Measurements from ENCODE around the gene AHR. TPM values are rescaled to one million over a fixed set of nuclear protein-coding genes. Genes with fewer than 3 reads are reported as not detected.

AHR gene
- total RNA-seq, 1 donor from 2014 or later = 149 TPM

DNA sequence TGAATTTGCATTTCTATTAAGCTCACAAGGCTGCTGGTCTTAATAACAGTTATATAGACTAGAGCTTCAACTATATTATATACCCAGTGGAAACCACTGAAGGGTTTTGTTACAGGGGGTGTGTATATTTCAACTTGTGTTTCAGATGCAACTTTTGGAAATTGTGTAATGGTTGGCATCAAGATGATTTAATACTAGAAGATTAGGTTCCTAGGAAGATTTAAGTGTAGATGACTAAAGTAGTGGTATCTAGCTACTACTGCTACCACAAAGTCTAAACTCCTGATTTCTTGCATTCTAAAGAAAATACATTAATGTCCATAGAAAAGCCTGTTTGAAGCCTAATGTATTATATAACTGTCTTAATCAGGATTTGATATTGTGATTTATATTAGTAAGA is 30.2 kb downstream of the AHR start:
- Histone ChIP-seq H3K36me3 (peaks cover 9 to 51% of the 10 kb centered on the region in 2 donors), H3K27me3 (no peaks in the 10 kb centered on the region), H3K4me3 (no peak overlapping the region), H3K4me1 (peaks cover 0 to 7% of the 10 kb centered on the region in 2 donors), H3K27ac (no peak overlapping the region), H3K9me3 (no peaks in the 10 kb centered on the region)
- intact Hi-C loops (cut with DNase I) = no loop called here
- TF ChIP-seq, protein P1, sequence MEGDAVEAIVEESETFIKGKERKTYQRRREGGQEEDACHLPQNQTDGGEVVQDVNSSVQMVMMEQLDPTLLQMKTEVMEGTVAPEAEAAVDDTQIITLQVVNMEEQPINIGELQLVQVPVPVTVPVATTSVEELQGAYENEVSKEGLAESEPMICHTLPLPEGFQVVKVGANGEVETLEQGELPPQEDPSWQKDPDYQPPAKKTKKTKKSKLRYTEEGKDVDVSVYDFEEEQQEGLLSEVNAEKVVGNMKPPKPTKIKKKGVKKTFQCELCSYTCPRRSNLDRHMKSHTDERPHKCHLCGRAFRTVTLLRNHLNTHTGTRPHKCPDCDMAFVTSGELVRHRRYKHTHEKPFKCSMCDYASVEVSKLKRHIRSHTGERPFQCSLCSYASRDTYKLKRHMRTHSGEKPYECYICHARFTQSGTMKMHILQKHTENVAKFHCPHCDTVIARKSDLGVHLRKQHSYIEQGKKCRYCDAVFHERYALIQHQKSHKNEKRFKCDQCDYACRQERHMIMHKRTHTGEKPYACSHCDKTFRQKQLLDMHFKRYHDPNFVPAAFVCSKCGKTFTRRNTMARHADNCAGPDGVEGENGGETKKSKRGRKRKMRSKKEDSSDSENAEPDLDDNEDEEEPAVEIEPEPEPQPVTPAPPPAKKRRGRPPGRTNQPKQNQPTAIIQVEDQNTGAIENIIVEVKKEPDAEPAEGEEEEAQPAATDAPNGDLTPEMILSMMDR (IDR thresholded peaks at IDR 0.05) = no peak
- no peak for DNase-seq (ENCODE audit: low spot score in 2 of 2)

DNA sequence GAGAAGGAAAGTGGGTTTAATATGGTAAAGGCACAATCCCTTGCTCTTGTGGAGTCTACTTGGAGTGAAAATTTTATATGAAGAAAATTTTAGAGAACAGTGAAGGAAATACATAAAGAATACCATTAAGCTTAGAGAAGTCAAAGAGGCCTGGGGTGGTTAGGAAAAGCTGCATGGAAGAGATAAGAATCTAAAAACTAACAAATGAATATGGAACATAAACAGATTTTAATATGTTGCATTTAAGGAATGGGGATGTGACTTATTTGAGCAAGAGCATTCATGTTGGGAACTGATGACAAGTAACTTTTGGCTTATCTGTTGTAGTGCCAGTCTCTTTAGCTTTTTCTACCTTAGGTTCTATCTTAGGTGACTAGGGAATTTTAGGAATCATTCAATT is 31.0 kb downstream of the AHR start:
- H3K4me3 ChIP-seq = no peak overlapping the region
- no peak overlapping the region for H3K27ac ChIP-seq
- TF ChIP-seq, protein P1 (IDR thresholded peaks at IDR 0.05) = no peak
- no peaks in the 10 kb centered on the region for H3K27me3 ChIP-seq
- H3K9me3 ChIP-seq = no peaks in the 10 kb centered on the region
- H3K36me3 ChIP-seq = peaks cover 9 to 55% of the 10 kb centered on the region in 2 donors
- H3K4me1 ChIP-seq = peaks cover 0 to 7% of the 10 kb centered on the region in 2 donors
- DNase-seq (ENCODE audit: low spot score in 2 of 2) = no peak
- intact Hi-C loops (cut with DNase I) = no loop called here

DNA sequence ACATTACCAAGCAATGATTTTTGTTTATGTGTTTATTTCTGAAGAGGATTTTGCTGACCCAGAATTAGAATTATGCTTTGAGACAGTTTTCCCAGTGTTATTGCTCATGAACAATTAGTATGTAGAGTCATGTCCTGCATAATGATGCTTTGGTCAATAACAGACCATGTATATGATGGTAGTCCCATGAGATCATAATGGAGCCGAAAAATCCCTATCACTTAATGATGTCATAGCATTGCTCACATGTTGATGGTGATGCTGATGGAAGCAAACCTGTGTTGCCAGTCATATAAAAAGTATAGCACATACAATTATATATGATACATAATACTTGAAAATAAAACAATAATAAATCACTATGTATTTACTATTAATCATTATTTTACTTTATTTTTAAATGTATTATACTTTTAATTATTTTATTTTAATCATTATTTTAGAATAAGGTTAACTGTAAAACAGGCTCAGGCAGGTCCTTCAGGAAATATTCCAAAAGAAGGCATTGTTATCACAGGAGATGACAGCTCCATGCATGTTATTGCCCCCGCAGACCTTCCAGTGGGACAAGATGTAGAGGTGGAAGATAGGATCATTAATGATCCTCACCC is 33.5 kb downstream of the AHR start:
- no peak for DNase-seq (ENCODE audit: low spot score in 2 of 2)
- intact Hi-C loops (cut with DNase I) = no loop called here
- Histone ChIP-seq H3K4me1 (peaks cover 0 to 4% of the 10 kb centered on the region in 2 donors), H3K9me3 (no peaks in the 10 kb centered on the region), H3K27ac (no peak overlapping the region), H3K4me3 (no peak overlapping the region), H3K36me3 (peaks cover 9 to 66% of the 10 kb centered on the region in 2 donors), H3K27me3 (no peaks in the 10 kb centered on the region)
- TF ChIP-seq, protein P1 (IDR thresholded peaks at IDR 0.05) = no peak

DNA sequence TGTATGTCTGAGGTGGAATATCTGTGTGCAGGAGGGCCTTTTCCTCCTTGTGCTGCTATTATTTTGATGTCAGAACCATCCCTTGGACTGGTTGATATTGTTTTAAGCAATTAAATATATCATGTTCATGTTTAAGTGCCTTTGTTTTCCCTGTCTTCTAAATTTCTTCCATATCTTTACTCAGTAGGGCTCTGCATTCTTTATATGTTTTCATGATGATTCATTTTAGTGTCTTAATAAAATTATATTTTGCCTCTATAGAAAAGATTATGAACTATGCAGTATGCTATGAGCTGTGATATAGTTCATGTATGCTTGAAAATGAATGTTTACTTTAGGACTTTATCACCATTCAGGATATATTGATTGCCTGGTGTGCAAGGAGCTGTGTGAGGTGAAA is 34.8 kb downstream of the AHR start:
- intact Hi-C loops (cut with DNase I) = no loop called here
- Histone ChIP-seq H3K27me3 (no peaks in the 10 kb centered on the region), H3K27ac (no peak overlapping the region), H3K4me3 (no peak overlapping the region), H3K36me3 (peaks cover 10 to 69% of the 10 kb centered on the region in 2 donors), H3K9me3 (no peaks in the 10 kb centered on the region), H3K4me1 (peaks cover 0 to 4% of the 10 kb centered on the region in 2 donors)
- TF ChIP-seq, protein P1 (IDR thresholded peaks at IDR 0.05) = no peak
- no peak for DNase-seq (ENCODE audit: low spot score in 2 of 2)

DNA sequence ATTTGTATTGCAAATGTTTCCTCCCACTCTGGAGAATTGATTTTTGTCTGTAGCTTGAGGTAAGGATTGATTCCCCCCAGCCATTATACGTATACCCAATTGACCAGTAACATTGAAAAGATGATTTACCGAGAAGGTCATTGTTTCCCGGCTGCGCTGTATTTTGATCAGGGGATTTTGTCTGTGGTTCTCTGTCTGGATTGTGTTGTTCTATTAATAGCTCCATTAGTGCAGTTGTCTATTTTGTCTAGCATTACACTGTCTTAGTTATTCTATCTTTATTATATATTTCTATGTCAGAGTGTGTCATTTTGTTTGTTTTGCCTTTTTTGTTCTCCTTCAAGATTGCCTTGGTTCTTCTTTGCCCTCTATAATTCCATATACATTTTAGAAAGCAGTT is 37.7 kb downstream of the AHR start:
- H3K27ac ChIP-seq = no peak overlapping the region
- H3K27me3 ChIP-seq = no peaks in the 10 kb centered on the region
- TF ChIP-seq, protein P1 (IDR thresholded peaks at IDR 0.05) = no peak
- peaks cover 0 to 6% of the 10 kb centered on the region in 2 donors for H3K4me1 ChIP-seq
- peaks cover 6 to 69% of the 10 kb centered on the region in 2 donors for H3K36me3 ChIP-seq
- intact Hi-C loops (cut with DNase I) = no loop called here
- H3K9me3 ChIP-seq = no peaks in the 10 kb centered on the region
- no peak overlapping the region for H3K4me3 ChIP-seq
- no peak for DNase-seq (ENCODE audit: low spot score in 2 of 2)

DNA sequence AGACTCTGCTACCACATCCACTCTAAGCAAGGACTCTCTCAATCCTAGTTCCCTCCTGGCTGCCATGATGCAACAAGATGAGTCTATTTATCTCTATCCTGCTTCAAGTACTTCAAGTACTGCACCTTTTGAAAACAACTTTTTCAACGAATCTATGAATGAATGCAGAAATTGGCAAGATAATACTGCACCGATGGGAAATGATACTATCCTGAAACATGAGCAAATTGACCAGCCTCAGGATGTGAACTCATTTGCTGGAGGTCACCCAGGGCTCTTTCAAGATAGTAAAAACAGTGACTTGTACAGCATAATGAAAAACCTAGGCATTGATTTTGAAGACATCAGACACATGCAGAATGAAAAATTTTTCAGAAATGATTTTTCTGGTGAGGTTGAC is 40.7 kb downstream of the AHR start:
- H3K36me3 ChIP-seq = peaks cover 3 to 45% of the 10 kb centered on the region in 2 donors
- H3K9me3 ChIP-seq = no peaks in the 10 kb centered on the region
- no peak overlapping the region for H3K4me3 ChIP-seq
- H3K27ac ChIP-seq = no peak overlapping the region
- intact Hi-C loops (cut with DNase I) = no loop called here
- DNase-seq (ENCODE audit: low spot score in 2 of 2) = no peak
- H3K4me1 ChIP-seq = peaks cover 0 to 9% of the 10 kb centered on the region in 2 donors
- H3K27me3 ChIP-seq = no peaks in the 10 kb centered on the region
- TF ChIP-seq, protein P1 (IDR thresholded peaks at IDR 0.05) = no peak

Measured in ascending aorta (tissue), 2 donors.